ENCODE results near the gene HDAC6.
"Not testable (repeated sequence)": the region's sequence is repeated elsewhere in the genome, so short reads cannot be mapped to it uniquely, and the experiment has no call there.

HDAC6 gene

GRCh38 chrX:48790477-48790876 lies 11.4 kb upstream of the HDAC6 start:
- DNase-seq = no peak

- no peak for DNase-seq
Observed at GRCh38 chrX:48791063-48791820, 10.6 kb upstream of the HDAC6 start.

GRCh38 chrX:48792219-48792618 lies 9.6 kb upstream of the HDAC6 start:
- no peak for DNase-seq

GRCh38 chrX:48793935-48794334 lies 7.9 kb upstream of the HDAC6 start:
- no peak for DNase-seq

GRCh38 chrX:48794340-48794910 lies 7.4 kb upstream of the HDAC6 start:
- no peak for DNase-seq

- DNase-seq = no peak
Observed at GRCh38 chrX:48794911-48795515, 6.9 kb upstream of the HDAC6 start.

- no peak for DNase-seq
Observed at GRCh38 chrX:48798318-48798717, 3.5 kb upstream of the HDAC6 start.

- no peak for DNase-seq
Observed at GRCh38 chrX:48800574-48801279, 1.1 kb upstream of the HDAC6 start.

GRCh38 chrX:48802089-48802904 lies 430 bp downstream of the HDAC6 start:
- DNase-seq = peak; percentile 80

- DNase-seq = no peak
Observed at GRCh38 chrX:48802905-48803200, 986 bp downstream of the HDAC6 start.

GRCh38 chrX:48806081-48806480 lies 4.2 kb downstream of the HDAC6 start:
- no peak for DNase-seq

- no peak for DNase-seq
Observed at GRCh38 chrX:48813644-48814043, 11.8 kb downstream of the HDAC6 start.

- no peak for DNase-seq
Observed at GRCh38 chrX:48814722-48815121, 12.9 kb downstream of the HDAC6 start.

- no peak for DNase-seq
Observed at GRCh38 chrX:48815266-48815665, 13.4 kb downstream of the HDAC6 start.

GRCh38 chrX:48816014-48816810 lies 14.3 kb downstream of the HDAC6 start:
- DNase-seq = no peak

GRCh38 chrX:48818098-48818497 lies 16.2 kb downstream of the HDAC6 start:
- no peak for DNase-seq

GRCh38 chrX:48818866-48819265 lies 17.0 kb downstream of the HDAC6 start:
- no peak for DNase-seq

GRCh38 chrX:48819394-48819793 lies 17.5 kb downstream of the HDAC6 start:
- DNase-seq = not testable (repeated sequence)

- DNase-seq = no peak
Observed at GRCh38 chrX:48823053-48823452, 21.2 kb downstream of the HDAC6 start.

- DNase-seq = no peak
Observed at GRCh38 chrX:48824066-48824465, 22.2 kb downstream of the HDAC6 start.

GRCh38 chrX:48826135-48826875 lies 24.4 kb downstream of the HDAC6 start, which contains the start of gene ERAS:
TSS of gene ERAS (plus strand) at chrX:48826513. CDS start at chrX:48829124, 2,611 bp downstream.
- DNase-seq = no peak

Data from retina (tissue), 1 donor.